ENCODE data around the gene RDH8.

RDH8 gene

GRCh38 chr19:10043286-10043927, 30.1 kb downstream of the RDH8 start:
- peak; percentile 10 for DNase-seq

- DNase-seq, result no peak
These were observed 31.1 kb downstream of the RDH8 start for GRCh38 chr19:10044390-10044789.

- DNase-seq, result no peak
These were observed 32.1 kb downstream of the RDH8 start for GRCh38 chr19:10045371-10045770.

- DNase-seq, result no peak
These were observed 36.3 kb downstream of the RDH8 start for GRCh38 chr19:10049626-10050025.

GRCh38 chr19:10052602-10053360, 39.5 kb downstream of the RDH8 start:
- DNase-seq, result no peak

GRCh38 chr19:10061717-10062310, 48.5 kb downstream of the RDH8 start:
- no peak for DNase-seq

GRCh38 chr19:10068205-10068604, 54.9 kb downstream of the RDH8 start:
- DNase-seq, result no peak

GRCh38 chr19:10069046-10069445, 55.8 kb downstream of the RDH8 start:
- no peak for DNase-seq

- DNase-seq, result no peak
These were observed 57.6 kb downstream of the RDH8 start for GRCh38 chr19:10070730-10071446.
